ENCODE measurements around the gene EXOC6.
A peak's percentile ranks its signal among the peaks of the same experiment; 100 is the strongest.

EXOC6 gene

GRCh38 chr10:93075369-93076221, 227.3 kb downstream of the EXOC6 start:
- Histone ChIP-seq H3K9me3 (ENCODE audit: control insufficient read depth, low read length) (no peaks in the 10 kb centered on the region), H3K4me3 (ENCODE audit: low read length) (no peak overlapping the region), H3K36me3 (ENCODE audit: control insufficient read depth, insufficient read depth, low read length, severe bottlenecking) (no peaks in the 10 kb centered on the region), H3K9ac (ENCODE audit: low read length) (no peak overlapping the region), H3K27me3 (replicated peaks; ENCODE audit: control insufficient read depth, insufficient read depth, low read length) (peaks cover 51% of the 10 kb centered on the region), H3K4me1 (ENCODE audit: control insufficient read depth, insufficient read depth, low read length) (peaks cover 24% of the 10 kb centered on the region)
- DNase-seq (ENCODE audit: low read depth): no peak

- no peak for DNase-seq (ENCODE audit: low read depth)
- Histone ChIP-seq H3K27me3 (replicated peaks; ENCODE audit: control insufficient read depth, insufficient read depth, low read length) (peaks cover 55% of the 10 kb centered on the region), H3K4me3 (ENCODE audit: low read length) (no peak overlapping the region), H3K36me3 (ENCODE audit: control insufficient read depth, insufficient read depth, low read length, severe bottlenecking) (no peaks in the 10 kb centered on the region), H3K9ac (ENCODE audit: low read length) (no peak overlapping the region), H3K9me3 (ENCODE audit: control insufficient read depth, low read length) (no peaks in the 10 kb centered on the region), H3K4me1 (ENCODE audit: control insufficient read depth, insufficient read depth, low read length) (peaks cover 21% of the 10 kb centered on the region)
Observed at GRCh38 chr10:93076871-93077270, 228.6 kb downstream of the EXOC6 start.

GRCh38 chr10:93077860-93078337, 229.6 kb downstream of the EXOC6 start:
- Histone ChIP-seq H3K9me3 (ENCODE audit: control insufficient read depth, low read length) (no peaks in the 10 kb centered on the region), H3K4me1 (ENCODE audit: control insufficient read depth, insufficient read depth, low read length) (peaks cover 17% of the 10 kb centered on the region), H3K4me3 (ENCODE audit: low read length) (no peak overlapping the region), H3K36me3 (ENCODE audit: control insufficient read depth, insufficient read depth, low read length, severe bottlenecking) (no peaks in the 10 kb centered on the region), H3K9ac (ENCODE audit: low read length) (no peak overlapping the region), H3K27me3 (replicated peaks; ENCODE audit: control insufficient read depth, insufficient read depth, low read length) (peaks cover 45% of the 10 kb centered on the region)
- DNase-seq (ENCODE audit: low read depth): no peak

- peaks cover 27% of the 10 kb centered on the region for H3K27me3 ChIP-seq (replicated peaks; ENCODE audit: control insufficient read depth, insufficient read depth, low read length)
- peak overlapping the region; percentile 39 for H3K9ac ChIP-seq (ENCODE audit: low read length)
- DNase-seq (ENCODE audit: low read depth): no peak
- no peaks in the 10 kb centered on the region for H3K36me3 ChIP-seq (ENCODE audit: control insufficient read depth, insufficient read depth, low read length, severe bottlenecking)
- H3K4me3 ChIP-seq (ENCODE audit: low read length): peak overlapping the region; percentile 63
- peaks cover 17% of the 10 kb centered on the region for H3K4me1 ChIP-seq (ENCODE audit: control insufficient read depth, insufficient read depth, low read length)
- H3K9me3 ChIP-seq (ENCODE audit: control insufficient read depth, low read length): no peaks in the 10 kb centered on the region
Observed at GRCh38 chr10:93079663-93080349, 231.5 kb downstream of the EXOC6 start.

- H3K27me3 ChIP-seq (replicated peaks; ENCODE audit: control insufficient read depth, insufficient read depth, low read length): peaks cover 20% of the 10 kb centered on the region
- peak overlapping the region; percentile 63 for H3K4me3 ChIP-seq (ENCODE audit: low read length)
- H3K9ac ChIP-seq (ENCODE audit: low read length): peak overlapping the region; percentile 39
- no peaks in the 10 kb centered on the region for H3K9me3 ChIP-seq (ENCODE audit: control insufficient read depth, low read length)
- H3K36me3 ChIP-seq (ENCODE audit: control insufficient read depth, insufficient read depth, low read length, severe bottlenecking): no peaks in the 10 kb centered on the region
- H3K4me1 ChIP-seq (ENCODE audit: control insufficient read depth, insufficient read depth, low read length): peaks cover 17% of the 10 kb centered on the region
- DNase-seq (ENCODE audit: low read depth): peak; percentile 81
Observed at GRCh38 chr10:93080350-93081046, 232.2 kb downstream of the EXOC6 start.

- no peak overlapping the region for H3K4me3 ChIP-seq (ENCODE audit: low read length)
- H3K36me3 ChIP-seq (ENCODE audit: control insufficient read depth, insufficient read depth, low read length, severe bottlenecking): no peaks in the 10 kb centered on the region
- H3K27me3 ChIP-seq (replicated peaks; ENCODE audit: control insufficient read depth, insufficient read depth, low read length): peaks cover 18% of the 10 kb centered on the region
- no peak for DNase-seq (ENCODE audit: low read depth)
- H3K9ac ChIP-seq (ENCODE audit: low read length): no peak overlapping the region
- peaks cover 17% of the 10 kb centered on the region for H3K4me1 ChIP-seq (ENCODE audit: control insufficient read depth, insufficient read depth, low read length)
- H3K9me3 ChIP-seq (ENCODE audit: control insufficient read depth, low read length): no peaks in the 10 kb centered on the region
Observed at GRCh38 chr10:93081318-93081717, 233.0 kb downstream of the EXOC6 start.

GRCh38 chr10:93081834-93082233, 233.5 kb downstream of the EXOC6 start:
- H3K9ac ChIP-seq (ENCODE audit: low read length): no peak overlapping the region
- peaks cover 18% of the 10 kb centered on the region for H3K27me3 ChIP-seq (replicated peaks; ENCODE audit: control insufficient read depth, insufficient read depth, low read length)
- no peaks in the 10 kb centered on the region for H3K36me3 ChIP-seq (ENCODE audit: control insufficient read depth, insufficient read depth, low read length, severe bottlenecking)
- no peaks in the 10 kb centered on the region for H3K9me3 ChIP-seq (ENCODE audit: control insufficient read depth, low read length)
- H3K4me1 ChIP-seq (ENCODE audit: control insufficient read depth, insufficient read depth, low read length): peaks cover 17% of the 10 kb centered on the region
- no peak overlapping the region for H3K4me3 ChIP-seq (ENCODE audit: low read length)
- DNase-seq (ENCODE audit: low read depth): no peak

- no peak for DNase-seq (ENCODE audit: low read depth)
- Histone ChIP-seq H3K27me3 (replicated peaks; ENCODE audit: control insufficient read depth, insufficient read depth, low read length) (peaks cover 18% of the 10 kb centered on the region), H3K9ac (ENCODE audit: low read length) (no peak overlapping the region), H3K36me3 (ENCODE audit: control insufficient read depth, insufficient read depth, low read length, severe bottlenecking) (no peaks in the 10 kb centered on the region), H3K9me3 (ENCODE audit: control insufficient read depth, low read length) (no peaks in the 10 kb centered on the region), H3K4me3 (ENCODE audit: low read length) (no peak overlapping the region), H3K4me1 (ENCODE audit: control insufficient read depth, insufficient read depth, low read length) (peaks cover 12% of the 10 kb centered on the region)
Observed at GRCh38 chr10:93083743-93084539, 235.6 kb downstream of the EXOC6 start.

- Histone ChIP-seq H3K9ac (ENCODE audit: low read length) (no peak overlapping the region), H3K9me3 (ENCODE audit: control insufficient read depth, low read length) (no peaks in the 10 kb centered on the region), H3K4me1 (ENCODE audit: control insufficient read depth, insufficient read depth, low read length) (no peaks in the 10 kb centered on the region), H3K27me3 (replicated peaks; ENCODE audit: control insufficient read depth, insufficient read depth, low read length) (peaks cover 18% of the 10 kb centered on the region), H3K4me3 (ENCODE audit: low read length) (no peak overlapping the region), H3K36me3 (ENCODE audit: control insufficient read depth, insufficient read depth, low read length, severe bottlenecking) (no peaks in the 10 kb centered on the region)
- no peak for DNase-seq (ENCODE audit: low read depth)
Observed at GRCh38 chr10:93085272-93085859, 237.0 kb downstream of the EXOC6 start.

GRCh38 chr10:93086289-93086688, 238.0 kb downstream of the EXOC6 start:
- DNase-seq (ENCODE audit: low read depth): no peak
- no peak overlapping the region for H3K4me3 ChIP-seq (ENCODE audit: low read length)
- no peaks in the 10 kb centered on the region for H3K36me3 ChIP-seq (ENCODE audit: control insufficient read depth, insufficient read depth, low read length, severe bottlenecking)
- peaks cover 16% of the 10 kb centered on the region for H3K27me3 ChIP-seq (replicated peaks; ENCODE audit: control insufficient read depth, insufficient read depth, low read length)
- H3K9me3 ChIP-seq (ENCODE audit: control insufficient read depth, low read length): no peaks in the 10 kb centered on the region
- no peaks in the 10 kb centered on the region for H3K4me1 ChIP-seq (ENCODE audit: control insufficient read depth, insufficient read depth, low read length)
- H3K9ac ChIP-seq (ENCODE audit: low read length): no peak overlapping the region

Data from adipocyte (in vitro differentiated cells).